Endothelial cell (in vitro differentiated cells): Measurements from ENCODE around the gene TEX30. TPM values are rescaled to one million over a fixed set of nuclear protein-coding genes. Genes with fewer than 3 reads are reported as not detected.

Experiments used
- DNase-seq: peaks from one replicate; pipeline ENCODE4 v3.0.0; 2021; ENCODE audit warnings: low spot score
- H3K27ac Mint-ChIP-seq: one replicate; pipeline ENCODE4 v1.8.0; 2021; ENCODE audit warnings: mixed read lengths, inconsistent platforms; ENCODE audit not compliant: unreplicated experiment
- H3K27me3 Mint-ChIP-seq: one replicate; pipeline ENCODE4 v1.8.0; 2021; ENCODE audit warnings: mild to moderate bottlenecking, moderate library complexity, mixed read lengths, inconsistent platforms; ENCODE audit not compliant: unreplicated experiment
- H3K36me3 Mint-ChIP-seq: one replicate; pipeline ENCODE4 v1.8.0; 2021; ENCODE audit warnings: mild to moderate bottlenecking, low read depth, mixed read lengths, inconsistent platforms; ENCODE audit not compliant: unreplicated experiment
- H3K4me1 Mint-ChIP-seq: one replicate; pipeline ENCODE4 v1.8.0; 2021; ENCODE audit warnings: mild to moderate bottlenecking, mixed read lengths, inconsistent platforms; ENCODE audit not compliant: unreplicated experiment
- H3K4me3 Mint-ChIP-seq: one replicate; pipeline ENCODE4 v1.8.0; 2021; ENCODE audit warnings: mild to moderate bottlenecking, mixed read lengths, inconsistent platforms; ENCODE audit not compliant: unreplicated experiment
- H3K9me3 Mint-ChIP-seq: one replicate; pipeline ENCODE4 v1.8.0; 2021; ENCODE audit warnings: mixed read lengths, inconsistent platforms; ENCODE audit not compliant: unreplicated experiment
- CTCF ChIP-seq: fragments of 200-600 bp; sonication (generic); IDR thresholded peaks from one replicate; pipeline ENCODE4 v1.5.0; 2021; ENCODE audit warnings: antibody characterized with exemption; ENCODE audit not compliant: unreplicated experiment
- total RNA-seq: library from RNA; stranded (reverse); fragmentation: NEBNext Ultra II Directional; extraction: Animal tissue kit (Norgen Biotek cat#: 25700); gene quantifications from one replicate; pipeline ENCODE4 v1.2.1, GENCODE V29; 2021; ENCODE audit not compliant: unreplicated experiment

Gene TEX30
- total RNA-seq, 1 donor from 2014 or later, result 10.5 TPM

GRCh38 chr13:102721800-102722231 lies 51.8 kb downstream of the TEX30 start:
- no peak overlapping the region for H3K4me3 Mint-ChIP-seq
- TF ChIP-seq CTCF, result no peak
- H3K27ac Mint-ChIP-seq, result no peak overlapping the region
- H3K27me3 Mint-ChIP-seq, result peaks cover 3% of the 10 kb centered on the region
- H3K4me1 Mint-ChIP-seq, result no peaks in the 10 kb centered on the region
- H3K36me3 Mint-ChIP-seq, result no peaks in the 10 kb centered on the region
- DNase-seq, result no peak
- no peaks in the 10 kb centered on the region for H3K9me3 Mint-ChIP-seq

- no peaks in the 10 kb centered on the region for H3K4me1 Mint-ChIP-seq
- peaks cover 3% of the 10 kb centered on the region for H3K27me3 Mint-ChIP-seq
- no peaks in the 10 kb centered on the region for H3K9me3 Mint-ChIP-seq
- no peak for DNase-seq
- TF ChIP-seq CTCF, result no peak
- H3K27ac Mint-ChIP-seq, result no peak overlapping the region
- no peaks in the 10 kb centered on the region for H3K36me3 Mint-ChIP-seq
- H3K4me3 Mint-ChIP-seq, result no peak overlapping the region
Measured at GRCh38 chr13:102718746-102719145, 54.8 kb downstream of the TEX30 start.

Other genes starting within 250 kb of the TEX30 start
- 91.2 TPM for gene TPP2, start 176.8 kb downstream of the TEX30 start, total RNA-seq
- not detected for gene METTL21C, start 78.7 kb downstream of the TEX30 start, total RNA-seq
- 15.2 TPM for gene POGLUT2, start 25.2 kb upstream of the TEX30 start, total RNA-seq
- gene BIVM, start 25.3 kb upstream of the TEX30 start, total RNA-seq, result 16.6 TPM
- 43.8 TPM for gene ERCC5, start 72.2 kb upstream of the TEX30 start, total RNA-seq